IMR-90 (cell line): ENCODE measurements around the gene KCNAB3. TPM values are rescaled to one million over a fixed set of nuclear protein-coding genes. Genes with fewer than 3 reads are reported as not detected.
A peak's percentile ranks its signal among the peaks of the same experiment; 100 is the strongest.

Experiments used
- ATAC-seq: fragments of 200-7000 bp; cut with Tn5 transposase; 2 replicates; pipeline ENCODE4 v1.9.1; 2020; ENCODE audit warnings: low read depth, mild to moderate bottlenecking, moderate library complexity
- BruUV-seq: library from RNA; stranded (reverse); fragments of 400-500 nt; replicated peaks from 2 replicates; lab custom pipeline; 2021; lab: Mats Ljungman, UMichigan
- CTCF ChIA-PET: fragments of 300-600 bp; formaldehyde crosslinking; extraction: SDS; loops from one replicate; lab custom pipeline; 2021; ENCODE audit warnings: antibody characterized with exemption; lab: Yijun Ruan, JAX
- POLR2A ChIA-PET: fragments of 300-600 bp; sonication (Branson Sonifier 250); formaldehyde crosslinking; loops from one replicate; lab custom pipeline; 2022; ENCODE audit warnings: antibody characterized with exemption; ENCODE audit not compliant: unreplicated experiment; lab: Charles Lee
- DNase-seq: peaks from one replicate; pipeline ENCODE4 v3.0.0; 2013
- H2AFZ ChIP-seq: replicated peaks from 2 replicates; pipeline ENCODE3; 2013; ENCODE audit warnings: low read length, mild to moderate bottlenecking; ENCODE audit not compliant: poor library complexity
- H2AK5ac ChIP-seq: 2 replicates; pipeline ENCODE4 v1.6.1; 2013; ENCODE audit warnings: low read depth, low read length, inconsistent platforms
- H2AK9ac ChIP-seq: replicated peaks from 2 replicates; pipeline ENCODE3; 2013; ENCODE audit warnings: mild to moderate bottlenecking, low read depth, low read length, moderate library complexity; ENCODE audit not compliant: poor library complexity
- H2BK120ac ChIP-seq: 2 replicates; pipeline ENCODE4 v1.6.1; 2013; ENCODE audit warnings: low read depth, low read length, inconsistent platforms
- H2BK15ac ChIP-seq: 3 replicates; pipeline ENCODE4 v1.6.1; 2013; ENCODE audit warnings: low read depth, low read length, inconsistent platforms
- H2BK20ac ChIP-seq: 2 replicates; pipeline ENCODE4 v1.6.1; 2013; ENCODE audit warnings: low read depth, mild to moderate bottlenecking, inconsistent platforms, low read length, moderate library complexity
- H2BK5ac ChIP-seq: 2 replicates; pipeline ENCODE4 v1.6.1; 2013; ENCODE audit warnings: mild to moderate bottlenecking, low read depth, low read length, inconsistent platforms; ENCODE audit not compliant: poor library complexity, severe bottlenecking
- H3K14ac ChIP-seq: replicated peaks from 2 replicates; pipeline ENCODE4 v1.6.1; 2013; ENCODE audit warnings: low read depth, low read length, inconsistent platforms
- H3K18ac ChIP-seq: 2 replicates; pipeline ENCODE4 v1.6.1; 2013; ENCODE audit warnings: low read depth, low read length, control low read depth
- H3K23ac ChIP-seq: 2 replicates; pipeline ENCODE4 v1.6.1; 2013; ENCODE audit warnings: low read depth, low read length, inconsistent platforms
- H3K27ac ChIP-seq: 2 replicates; pipeline ENCODE4 v1.5.1; 2013; ENCODE audit warnings: mild to moderate bottlenecking, control low read depth, low read length; ENCODE audit not compliant: insufficient read depth
- H3K27me3 ChIP-seq: 2 replicates; pipeline ENCODE4 v1.6.1; 2013; ENCODE audit warnings: low read length; ENCODE audit not compliant: control insufficient read depth, insufficient read depth
- H3K36me3 ChIP-seq: 2 replicates; pipeline ENCODE4 v1.6.1; 2013; ENCODE audit warnings: low read length, mixed read lengths; ENCODE audit not compliant: control insufficient read depth, insufficient read depth
- H3K4ac ChIP-seq: 2 replicates; pipeline ENCODE4 v1.6.1; 2013; ENCODE audit warnings: low read depth, low read length, inconsistent platforms
- H3K4me1 ChIP-seq: 2 replicates; pipeline ENCODE4 v1.6.1; 2013; ENCODE audit warnings: low read length, mixed read lengths; ENCODE audit not compliant: control insufficient read depth, insufficient read depth
- H3K4me2 ChIP-seq: 2 replicates; pipeline ENCODE4 v1.6.1; 2013; ENCODE audit warnings: low read depth, mild to moderate bottlenecking, control low read depth, low read length, moderate library complexity
- H3K4me3 ChIP-seq: 2 replicates; pipeline ENCODE4 v1.5.1; 2013; ENCODE audit warnings: low read depth, mild to moderate bottlenecking, control low read depth, low read length, moderate library complexity; ENCODE audit not compliant: insufficient read depth
- H3K56ac ChIP-seq: 2 replicates; pipeline ENCODE4 v1.6.1; 2013; ENCODE audit warnings: low read length, inconsistent platforms; ENCODE audit not compliant: insufficient read depth; ENCODE audit errors: extremely low read depth
- H3K79me1 ChIP-seq, 2 experiments: 2 replicates each; pipeline ENCODE4 v1.6.1; 2013; ENCODE audit warnings: low read length in 2 of 2, inconsistent platforms in 1 of 2, low read depth in 1 of 2
- H3K9ac ChIP-seq: 2 replicates; pipeline ENCODE4 v1.6.1; 2013; ENCODE audit warnings: low read depth, low read length, control low read depth
- H3K9me1 ChIP-seq: 2 replicates; pipeline ENCODE4 v1.6.1; 2013; ENCODE audit warnings: low read length, inconsistent platforms; ENCODE audit not compliant: insufficient read depth
- H3K9me3 ChIP-seq: 2 replicates; pipeline ENCODE4 v1.6.1; 2013; ENCODE audit warnings: low read length; ENCODE audit not compliant: control insufficient read depth, insufficient read depth
- H4K20me1 ChIP-seq: 2 replicates; pipeline ENCODE4 v1.6.1; 2013; ENCODE audit warnings: low read length, inconsistent platforms; ENCODE audit not compliant: insufficient read depth
- H4K5ac ChIP-seq: 2 replicates; pipeline ENCODE4 v1.6.1; 2013; ENCODE audit warnings: mild to moderate bottlenecking, low read depth, low read length, control low read depth
- H4K8ac ChIP-seq, 2 experiments: 2 replicates each; pipeline ENCODE4 v1.6.1; 2013; ENCODE audit warnings: low read depth in 2 of 2, low read length in 2 of 2, control low read depth in 1 of 2, inconsistent platforms in 1 of 2
- H4K91ac ChIP-seq: 2 replicates; pipeline ENCODE4 v1.6.1; 2013; ENCODE audit warnings: low read depth, low read length, inconsistent platforms; ENCODE audit not compliant: insufficient read depth
- CHD1 ChIP-seq: IDR thresholded peaks from 2 replicates; pipeline ENCODE4 v1.6.1; 2012; ENCODE audit warnings: low read depth, low read length, improper control_type of control experiment
- MAZ ChIP-seq: IDR thresholded peaks from 2 replicates; pipeline ENCODE4 v1.6.1; 2012; ENCODE audit warnings: low read depth, mild to moderate bottlenecking, low read length, improper control_type of control experiment, moderate library complexity, borderline replicate concordance
- MXI1 ChIP-seq: IDR thresholded peaks from 2 replicates; pipeline ENCODE4 v1.6.1; 2012; ENCODE audit warnings: low read depth, mild to moderate bottlenecking, low read length, moderate library complexity, borderline replicate concordance
- NFE2L2 ChIP-seq: fragments of 150-350 bp; IDR thresholded peaks from 2 replicates; pipeline ENCODE4 v1.6.1; 2016; ENCODE audit warnings: low read depth, mild to moderate bottlenecking, low read length
- POLR2A ChIP-seq: IDR thresholded peaks from 2 replicates; pipeline ENCODE4 v1.6.1; 2012; ENCODE audit warnings: mild to moderate bottlenecking, low read depth, low read length
- RAD21 ChIP-seq: IDR thresholded peaks from 2 replicates; pipeline ENCODE4 v1.6.1; 2012; ENCODE audit warnings: low read length, improper control_type of control experiment
- WGBS, 2 experiments: methylation state at CpG; one replicate each; pipeline versions ENCODE4 v1.1.5 to v1.1.7; 2013; ENCODE audit warnings: missing lambda C conversion rate in 2 of 2; ENCODE audit not compliant: insufficient read length in 1 of 2; ENCODE audit errors: extremely low coverage in 2 of 2; 5-methylcytosine and 5-hydroxymethylcytosine counted together
- dilution Hi-C: fragments of 300-500 bp; cut with HindIII; formaldehyde crosslinking; loops from one replicate; pipeline ENCODE4 v1.14.3; 2018; ENCODE audit warnings: low sequenced_read_pairs; ENCODE audit not compliant: unreplicated experiment
- in situ Hi-C: fragments of 300-500 bp; cut with MboI; formaldehyde crosslinking; loops from 3 replicates; pipeline ENCODE4 v1.14.3; 2019; ENCODE audit warnings: low sequenced_read_pairs, inconsistent platforms, mixed read lengths
- intact Hi-C: fragments of 100-400 bp; cut with micrococcal nuclease; formaldehyde crosslinking; loops from 2 replicates; pipeline ENCODE4 v1.10.0; 2022
- polyA plus RNA-seq, 3 experiments: library from polyadenylated mRNA; depleted of rRNA; stranded (reverse); fragments of >200 nt; gene quantifications; 2 replicates each; pipeline ENCODE4 v1.2.3, GENCODE V29; 2012; ENCODE audit warnings: low replicate concordance in 1 of 3
- total RNA-seq: library from RNA; depleted of rRNA; stranded (reverse); fragments of >200 nt; gene quantifications from 2 replicates; pipeline ENCODE4 v1.2.3, GENCODE V29; 2012
- TF ChIP-seq, protein P1 (sequence below): conservative IDR thresholded peaks from 2 replicates; pipeline ENCODE4 v1.5.1; 2012; ENCODE audit warnings: mild to moderate bottlenecking, low read depth, low read length, improper control_type of control experiment
- TF ChIP-seq, protein P2 (sequence below): fragments of 150-350 bp; IDR thresholded peaks from 2 replicates; pipeline ENCODE4 v1.6.1; 2017; ENCODE audit warnings: mild to moderate bottlenecking, antibody characterized with exemption, low read length, low read depth
- TF ChIP-seq, protein P3 (sequence below): fragments of 150-350 bp; IDR thresholded peaks from 2 replicates; pipeline ENCODE4 v1.6.1; 2016; ENCODE audit warnings: low read depth, mild to moderate bottlenecking, low read length, moderate library complexity, borderline replicate concordance

KCNAB3 gene
- total and polyA plus RNA-seq, 2 of the 4 experiments (the other 2 are of a cell fraction) = 0.36 to 4.2 TPM

DNA sequence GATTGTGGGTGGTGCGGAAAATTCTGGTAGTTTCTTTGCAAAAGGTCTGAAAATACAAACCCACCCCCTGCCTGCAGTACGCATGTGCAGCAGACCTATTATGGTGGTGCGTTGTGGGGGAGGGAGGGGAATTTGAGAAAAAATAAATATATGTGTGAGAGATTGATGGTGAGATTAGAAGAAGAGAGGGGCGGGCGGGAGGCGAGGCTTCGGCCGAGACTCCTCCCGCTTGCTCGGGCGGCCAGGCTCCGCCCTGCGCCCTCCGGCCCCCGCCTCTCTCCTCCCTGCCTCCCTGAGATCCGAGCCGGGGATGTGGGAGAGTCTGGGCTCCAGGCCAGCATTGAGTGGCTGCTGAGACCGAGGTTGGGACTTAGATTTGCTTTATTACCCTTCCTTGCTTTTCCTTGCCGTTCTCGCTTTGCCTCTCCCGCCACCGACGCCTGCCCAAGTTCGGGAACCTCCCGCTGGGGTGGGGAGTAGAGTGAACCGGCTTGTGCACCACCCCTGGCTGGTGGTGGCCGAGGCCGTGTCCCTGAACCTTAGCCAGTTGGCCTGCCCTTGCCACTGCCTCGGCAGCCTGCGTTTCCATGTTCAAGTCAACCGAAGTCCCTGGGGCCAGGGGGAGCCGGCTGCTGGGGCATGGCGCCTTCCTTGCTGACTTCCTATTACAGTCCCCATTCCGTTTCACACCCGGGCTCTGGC lies 42.0 kb downstream of the KCNAB3 start:
- Histone ChIP-seq H3K79me1 (peaks cover 7 to 65% of the 10 kb centered on the region in 2 experiments), H2BK15ac (peak overlapping the region; percentile 32; the same call in 2 of the 3 replicates), H3K56ac (peak overlapping the region; percentile 75), H2AFZ (peak overlapping the region; percentile 88), H3K4me1 (peaks cover 24% of the 10 kb centered on the region), H3K4me2 (peak overlapping the region; percentile 99), H2AK9ac (peak overlapping the region; percentile 97), H4K20me1 (peaks cover 14% of the 10 kb centered on the region), H3K27me3 (no peaks in the 10 kb centered on the region), H3K23ac (peak overlapping the region; percentile 88), H4K5ac (peak overlapping the region; percentile 51), H4K91ac (peak overlapping the region; percentile 93), H2AK5ac (peak overlapping the region; percentile 94), H3K4ac (peak overlapping the region; percentile 90), H3K27ac (peak overlapping the region; percentile 100), H3K18ac (peak overlapping the region; percentile 55), H2BK5ac (peak overlapping the region; percentile 98), H3K9me3 (no peaks in the 10 kb centered on the region), H4K8ac (peak overlapping the region; percentile 69 to 89; a peak in 3 of 4 replicates), H3K9ac (peak overlapping the region; percentile 79), H3K14ac (peak overlapping the region; percentile 89), H3K9me1 (peaks cover 9% of the 10 kb centered on the region), H3K36me3 (peaks cover 17% of the 10 kb centered on the region), H2BK20ac (peak overlapping the region; percentile 53; the same call in 1 of the 2 replicates), H3K4me3 (peak overlapping the region; percentile 46), H2BK120ac (peak overlapping the region; percentile 85)
- in situ Hi-C loops (no loop called here), dilution Hi-C loops (no loop called here), intact Hi-C loops (loop anchor here (2.0 kb wide), 1 partner anchor 25 kb away; no protein-coding TSS in a partner anchor)
- no TSS peak for BruUV-seq
- TF ChIP-seq, protein P1, sequence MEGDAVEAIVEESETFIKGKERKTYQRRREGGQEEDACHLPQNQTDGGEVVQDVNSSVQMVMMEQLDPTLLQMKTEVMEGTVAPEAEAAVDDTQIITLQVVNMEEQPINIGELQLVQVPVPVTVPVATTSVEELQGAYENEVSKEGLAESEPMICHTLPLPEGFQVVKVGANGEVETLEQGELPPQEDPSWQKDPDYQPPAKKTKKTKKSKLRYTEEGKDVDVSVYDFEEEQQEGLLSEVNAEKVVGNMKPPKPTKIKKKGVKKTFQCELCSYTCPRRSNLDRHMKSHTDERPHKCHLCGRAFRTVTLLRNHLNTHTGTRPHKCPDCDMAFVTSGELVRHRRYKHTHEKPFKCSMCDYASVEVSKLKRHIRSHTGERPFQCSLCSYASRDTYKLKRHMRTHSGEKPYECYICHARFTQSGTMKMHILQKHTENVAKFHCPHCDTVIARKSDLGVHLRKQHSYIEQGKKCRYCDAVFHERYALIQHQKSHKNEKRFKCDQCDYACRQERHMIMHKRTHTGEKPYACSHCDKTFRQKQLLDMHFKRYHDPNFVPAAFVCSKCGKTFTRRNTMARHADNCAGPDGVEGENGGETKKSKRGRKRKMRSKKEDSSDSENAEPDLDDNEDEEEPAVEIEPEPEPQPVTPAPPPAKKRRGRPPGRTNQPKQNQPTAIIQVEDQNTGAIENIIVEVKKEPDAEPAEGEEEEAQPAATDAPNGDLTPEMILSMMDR = no peak
- TF ChIP-seq CHD1 = no peak
- TF ChIP-seq RAD21 = no peak
- 0 out of 2 replicates have a peak, but pooled peaks have one; percentile 7 for TF ChIP-seq POLR2A
- TF ChIP-seq MXI1 = no peak
- TF ChIP-seq, protein P2, sequence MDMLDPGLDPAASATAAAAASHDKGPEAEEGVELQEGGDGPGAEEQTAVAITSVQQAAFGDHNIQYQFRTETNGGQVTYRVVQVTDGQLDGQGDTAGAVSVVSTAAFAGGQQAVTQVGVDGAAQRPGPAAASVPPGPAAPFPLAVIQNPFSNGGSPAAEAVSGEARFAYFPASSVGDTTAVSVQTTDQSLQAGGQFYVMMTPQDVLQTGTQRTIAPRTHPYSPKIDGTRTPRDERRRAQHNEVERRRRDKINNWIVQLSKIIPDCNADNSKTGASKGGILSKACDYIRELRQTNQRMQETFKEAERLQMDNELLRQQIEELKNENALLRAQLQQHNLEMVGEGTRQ = no peak
- no peak for TF ChIP-seq NFE2L2
- TF ChIP-seq MAZ = peak; percentile 91
- TF ChIP-seq, protein P3, sequence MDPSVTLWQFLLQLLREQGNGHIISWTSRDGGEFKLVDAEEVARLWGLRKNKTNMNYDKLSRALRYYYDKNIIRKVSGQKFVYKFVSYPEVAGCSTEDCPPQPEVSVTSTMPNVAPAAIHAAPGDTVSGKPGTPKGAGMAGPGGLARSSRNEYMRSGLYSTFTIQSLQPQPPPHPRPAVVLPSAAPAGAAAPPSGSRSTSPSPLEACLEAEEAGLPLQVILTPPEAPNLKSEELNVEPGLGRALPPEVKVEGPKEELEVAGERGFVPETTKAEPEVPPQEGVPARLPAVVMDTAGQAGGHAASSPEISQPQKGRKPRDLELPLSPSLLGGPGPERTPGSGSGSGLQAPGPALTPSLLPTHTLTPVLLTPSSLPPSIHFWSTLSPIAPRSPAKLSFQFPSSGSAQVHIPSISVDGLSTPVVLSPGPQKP = no peak
- ChIA-PET POLR2A (no interaction called here), CTCF (no interaction called here)
- ATAC-seq (peak; percentile 87), DNase-seq (peak; percentile 98)
- no CpG with 5 or more reads among the region's 35 CpGs for WGBS, 2 experiments
